ENCODE data around the gene KPNA4.

Gene KPNA4

GRCh38 chr3:160479376-160479775 is 86.0 kb downstream of the KPNA4 start:
- ATAC-seq, result no peak
- TF ChIP-seq POU6F1 (CRISPR knock-in tag; IDR thresholded peaks at IDR 0.05; ENCODE audit: borderline replicate concordance, low read depth) (no peak), CREB5 (CRISPR knock-in tag; IDR thresholded peaks at IDR 0.05; ENCODE audit: low read depth) (no peak), ZFP3 (CRISPR knock-in tag; IDR thresholded peaks at IDR 0.05) (no peak), SNAI2 (CRISPR knock-in tag; IDR thresholded peaks at IDR 0.05) (no peak), PPARA (CRISPR knock-in tag; IDR thresholded peaks at IDR 0.05; ENCODE audit: borderline replicate concordance) (no peak), OSR1 (CRISPR knock-in tag; IDR thresholded peaks at IDR 0.05) (no peak)

- no peak for TF ChIP-seq ARNTL (CRISPR knock-in tag; IDR thresholded peaks at IDR 0.05; ENCODE audit: borderline replicate concordance, low read depth)
- TF ChIP-seq CSDC2 (CRISPR knock-in tag; IDR thresholded peaks at IDR 0.05), result no peak
- no peak for TF ChIP-seq BACH2 (CRISPR knock-in tag; IDR thresholded peaks at IDR 0.05; ENCODE audit: borderline replicate concordance)
- ATAC-seq, result no peak; the same call in 2 of the 3 replicates
Observed at GRCh38 chr3:160478338-160478737, 87.0 kb downstream of the KPNA4 start.

GRCh38 chr3:160477750-160478149 is 87.6 kb downstream of the KPNA4 start:
- no peak for TF ChIP-seq ZFP30 (CRISPR knock-in tag; IDR thresholded peaks at IDR 0.05)
- TF ChIP-seq PATZ1 (CRISPR knock-in tag; IDR thresholded peaks at IDR 0.05; ENCODE audit: borderline replicate concordance), result no peak
- no peak for TF ChIP-seq ZNF70 (CRISPR knock-in tag; IDR thresholded peaks at IDR 0.05)
- no peak for TF ChIP-seq TOX (CRISPR knock-in tag; IDR thresholded peaks at IDR 0.05; ENCODE audit: borderline replicate concordance)
- peak; percentile 26 for ATAC-seq

GRCh38 chr3:160475884-160476283 is 89.5 kb downstream of the KPNA4 start:
- TF ChIP-seq TSHZ2 (CRISPR knock-in tag; IDR thresholded peaks at IDR 0.05), result no peak
- no peak for TF ChIP-seq ZNF70 (CRISPR knock-in tag; IDR thresholded peaks at IDR 0.05)
- no peak for TF ChIP-seq GLIS3 (CRISPR knock-in tag; IDR thresholded peaks at IDR 0.05)
- TF ChIP-seq CSRNP3 (CRISPR knock-in tag; IDR thresholded peaks at IDR 0.05), result no peak
- no peak for TF ChIP-seq ESRRG (CRISPR knock-in tag; IDR thresholded peaks at IDR 0.05)
- TF ChIP-seq POU6F1 (CRISPR knock-in tag; IDR thresholded peaks at IDR 0.05; ENCODE audit: borderline replicate concordance, low read depth), result no peak
- TF ChIP-seq ZNF8 (CRISPR knock-in tag; IDR thresholded peaks at IDR 0.05), result no peak
- TF ChIP-seq TOX (CRISPR knock-in tag; IDR thresholded peaks at IDR 0.05; ENCODE audit: borderline replicate concordance), result no peak
- no peak for TF ChIP-seq BACH2 (CRISPR knock-in tag; IDR thresholded peaks at IDR 0.05; ENCODE audit: borderline replicate concordance)
- no peak for TF ChIP-seq PATZ1 (CRISPR knock-in tag; IDR thresholded peaks at IDR 0.05; ENCODE audit: borderline replicate concordance)
- no peak for TF ChIP-seq SNAI2 (CRISPR knock-in tag; IDR thresholded peaks at IDR 0.05)
- TF ChIP-seq PPARA (CRISPR knock-in tag; IDR thresholded peaks at IDR 0.05; ENCODE audit: borderline replicate concordance), result no peak
- TF ChIP-seq ISL1 (CRISPR knock-in tag; IDR thresholded peaks at IDR 0.05), result no peak
- no peak for TF ChIP-seq CREB5 (CRISPR knock-in tag; IDR thresholded peaks at IDR 0.05; ENCODE audit: low read depth)
- no peak for TF ChIP-seq ZC3H10 (CRISPR knock-in tag; IDR thresholded peaks at IDR 0.05)
- no peak for ATAC-seq

All from SK-N-SH treated with all-trans-retinoic acid at 6 μM for 48 hours (cell line).